ENCODE data around the gene ZCCHC7. TPM values are rescaled to one million over a fixed set of nuclear protein-coding genes. Genes with fewer than 3 reads are reported as not detected.

The ZCCHC7 gene
- total and polyA plus RNA-seq, 4 donors, result 3.3 to 9.7 (median 7.6) TPM

DNA sequence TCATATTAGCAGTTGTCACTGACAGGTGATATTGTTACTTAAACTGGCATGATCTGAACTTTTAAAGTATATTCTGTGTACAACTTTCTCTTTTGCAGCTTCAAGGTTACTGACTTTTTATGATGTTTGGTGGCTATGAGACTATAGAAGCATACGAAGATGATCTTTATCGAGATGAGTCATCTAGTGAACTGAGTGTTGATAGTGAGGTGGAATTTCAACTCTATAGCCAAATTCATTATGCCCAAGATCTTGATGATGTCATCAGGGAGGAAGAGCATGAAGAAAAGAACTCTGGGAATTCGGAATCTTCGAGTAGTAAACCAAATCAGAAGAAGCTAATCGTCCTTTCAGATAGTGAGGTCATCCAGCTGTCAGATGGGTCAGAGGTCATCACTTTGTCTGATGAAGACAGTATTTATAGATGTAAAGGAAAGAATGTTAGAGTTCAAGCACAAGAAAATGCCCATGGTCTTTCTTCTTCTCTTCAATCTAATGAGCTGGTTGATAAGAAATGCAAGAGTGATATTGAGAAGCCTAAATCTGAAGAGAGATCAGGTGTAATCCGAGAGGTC, 5.9 kb downstream of the ZCCHC7 start:
- WGBS, result 90% methylated on average over 6 of the region's 6 CpGs
- peaks cover 3 to 8% (median 5%) of the 10 kb centered on the region in 4 donors for H3K4me1 ChIP-seq (ENCODE audit: control insufficient read depth in 4 of 4, insufficient read depth in 4 of 4, low read length in 3 of 4)

DNA sequence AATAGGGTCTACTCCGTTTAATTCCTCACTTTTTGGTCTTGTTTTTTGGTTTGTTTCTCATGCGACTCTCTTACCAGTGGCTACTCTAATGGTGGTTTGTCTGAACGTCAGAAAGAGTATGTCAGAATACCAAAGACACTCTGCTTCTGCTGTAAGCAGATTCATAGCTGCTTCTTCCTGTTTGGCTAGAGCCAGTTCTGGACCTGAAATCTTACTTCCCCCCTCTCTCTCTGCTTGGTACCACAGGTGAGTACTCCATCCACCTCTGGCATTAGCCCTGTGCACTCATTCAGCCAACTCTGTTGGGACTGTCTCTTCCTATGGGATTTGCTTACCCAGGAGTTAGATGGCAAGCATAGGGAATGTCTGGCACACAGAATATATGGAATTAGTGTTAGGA, 6.6 kb downstream of the ZCCHC7 start:
- DNase-seq (ENCODE audit: low spot score), result no peak
- 96% methylated on average over 3 of the region's 3 CpGs for WGBS
- Histone ChIP-seq H3K4me3 (ENCODE audit: low read depth in 1 of 3, low read length in 3 of 3) (no peak overlapping the region), H3K9me3 (ENCODE audit: control insufficient read depth in 4 of 4, low read length in 3 of 4) (no peaks in the 10 kb centered on the region), H3K27ac (ENCODE audit: low read depth in 1 of 2, low read length in 2 of 2) (no peak overlapping the region), H3K4me1 (ENCODE audit: control insufficient read depth in 4 of 4, insufficient read depth in 4 of 4, low read length in 3 of 4) (peaks cover 0 to 2% (median 1%) of the 10 kb centered on the region in 4 donors), H3K27me3 (ENCODE audit: control insufficient read depth in 4 of 4, insufficient read depth in 4 of 4, low read length in 3 of 4) (no peaks in the 10 kb centered on the region), H3K36me3 (ENCODE audit: control insufficient read depth in 4 of 4, insufficient read depth in 3 of 4, low read depth in 1 of 4, low read length in 3 of 4) (peaks cover 0 to 19% (median 8%) of the 10 kb centered on the region in 4 donors), H3K9ac (ENCODE audit: low read depth in 1 of 2, low read length in 2 of 2) (no peak overlapping the region)
- TF ChIP-seq, protein P1, sequence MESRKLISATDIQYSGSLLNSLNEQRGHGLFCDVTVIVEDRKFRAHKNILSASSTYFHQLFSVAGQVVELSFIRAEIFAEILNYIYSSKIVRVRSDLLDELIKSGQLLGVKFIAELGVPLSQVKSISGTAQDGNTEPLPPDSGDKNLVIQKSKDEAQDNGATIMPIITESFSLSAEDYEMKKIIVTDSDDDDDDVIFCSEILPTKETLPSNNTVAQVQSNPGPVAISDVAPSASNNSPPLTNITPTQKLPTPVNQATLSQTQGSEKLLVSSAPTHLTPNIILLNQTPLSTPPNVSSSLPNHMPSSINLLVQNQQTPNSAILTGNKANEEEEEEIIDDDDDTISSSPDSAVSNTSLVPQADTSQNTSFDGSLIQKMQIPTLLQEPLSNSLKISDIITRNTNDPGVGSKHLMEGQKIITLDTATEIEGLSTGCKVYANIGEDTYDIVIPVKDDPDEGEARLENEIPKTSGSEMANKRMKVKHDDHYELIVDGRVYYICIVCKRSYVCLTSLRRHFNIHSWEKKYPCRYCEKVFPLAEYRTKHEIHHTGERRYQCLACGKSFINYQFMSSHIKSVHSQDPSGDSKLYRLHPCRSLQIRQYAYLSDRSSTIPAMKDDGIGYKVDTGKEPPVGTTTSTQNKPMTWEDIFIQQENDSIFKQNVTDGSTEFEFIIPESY (IDR thresholded peaks at IDR 0.05), result no peak
- TF ChIP-seq EGR1 (IDR thresholded peaks at IDR 0.05; ENCODE audit: low read depth in 2 of 2) (no peak), FOXA1 (IDR thresholded peaks at IDR 0.05) (no peak), NR2F2 (IDR thresholded peaks at IDR 0.05) (no peak), TAF1 (conservative IDR thresholded peaks at IDR 0.05) (no peak), YY1 (IDR thresholded peaks at IDR 0.05) (no peak), HNF4G (IDR thresholded peaks at IDR 0.05) (no peak)
- TF ChIP-seq, protein P2, sequence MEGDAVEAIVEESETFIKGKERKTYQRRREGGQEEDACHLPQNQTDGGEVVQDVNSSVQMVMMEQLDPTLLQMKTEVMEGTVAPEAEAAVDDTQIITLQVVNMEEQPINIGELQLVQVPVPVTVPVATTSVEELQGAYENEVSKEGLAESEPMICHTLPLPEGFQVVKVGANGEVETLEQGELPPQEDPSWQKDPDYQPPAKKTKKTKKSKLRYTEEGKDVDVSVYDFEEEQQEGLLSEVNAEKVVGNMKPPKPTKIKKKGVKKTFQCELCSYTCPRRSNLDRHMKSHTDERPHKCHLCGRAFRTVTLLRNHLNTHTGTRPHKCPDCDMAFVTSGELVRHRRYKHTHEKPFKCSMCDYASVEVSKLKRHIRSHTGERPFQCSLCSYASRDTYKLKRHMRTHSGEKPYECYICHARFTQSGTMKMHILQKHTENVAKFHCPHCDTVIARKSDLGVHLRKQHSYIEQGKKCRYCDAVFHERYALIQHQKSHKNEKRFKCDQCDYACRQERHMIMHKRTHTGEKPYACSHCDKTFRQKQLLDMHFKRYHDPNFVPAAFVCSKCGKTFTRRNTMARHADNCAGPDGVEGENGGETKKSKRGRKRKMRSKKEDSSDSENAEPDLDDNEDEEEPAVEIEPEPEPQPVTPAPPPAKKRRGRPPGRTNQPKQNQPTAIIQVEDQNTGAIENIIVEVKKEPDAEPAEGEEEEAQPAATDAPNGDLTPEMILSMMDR (IDR thresholded peaks at IDR 0.05; ENCODE audit: low read depth, low read length, missing input control), result no peak
- TF ChIP-seq, protein P3, sequence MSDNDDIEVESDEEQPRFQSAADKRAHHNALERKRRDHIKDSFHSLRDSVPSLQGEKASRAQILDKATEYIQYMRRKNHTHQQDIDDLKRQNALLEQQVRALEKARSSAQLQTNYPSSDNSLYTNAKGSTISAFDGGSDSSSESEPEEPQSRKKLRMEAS (IDR thresholded peaks at IDR 0.05), result no peak

More for the DNA sequence above, 5.9 kb downstream of the ZCCHC7 start:
- Histone ChIP-seq H3K9me3 (ENCODE audit: control insufficient read depth in 4 of 4, low read length in 3 of 4) (no peaks in the 10 kb centered on the region), H3K9ac (ENCODE audit: low read depth in 1 of 2, low read length in 2 of 2) (no peak overlapping the region), H3K27me3 (ENCODE audit: control insufficient read depth in 4 of 4, insufficient read depth in 4 of 4, low read length in 3 of 4) (no peaks in the 10 kb centered on the region), H3K4me3 (ENCODE audit: low read depth in 1 of 3, low read length in 3 of 3) (no peak overlapping the region), H3K36me3 (ENCODE audit: control insufficient read depth in 4 of 4, insufficient read depth in 3 of 4, low read depth in 1 of 4, low read length in 3 of 4) (peaks cover 0 to 19% (median 7%) of the 10 kb centered on the region in 4 donors), H3K27ac (ENCODE audit: low read depth in 1 of 2, low read length in 2 of 2) (no peak overlapping the region)
- no peak for DNase-seq (ENCODE audit: low spot score)
- TF ChIP-seq RAD21 (IDR thresholded peaks at IDR 0.05) (no peak), TAF1 (conservative IDR thresholded peaks at IDR 0.05) (no peak), SP1 (IDR thresholded peaks at IDR 0.05) (no peak), NR2F2 (IDR thresholded peaks at IDR 0.05) (no peak), JUND (IDR thresholded peaks at IDR 0.05) (no peak), YY1 (IDR thresholded peaks at IDR 0.05) (no peak), RXRA (IDR thresholded peaks at IDR 0.05) (no peak), FOXA2 (IDR thresholded peaks at IDR 0.05) (no peak), GABPA (IDR thresholded peaks at IDR 0.05 in 1 of 2, conservative IDR thresholded peaks at IDR 0.05 in 1 of 2) (no peak), EGR1 (IDR thresholded peaks at IDR 0.05; ENCODE audit: low read depth in 2 of 2) (no peak), HNF4A (conservative IDR thresholded peaks at IDR 0.05) (no peak), FOXA1 (IDR thresholded peaks at IDR 0.05) (no peak)
- TF ChIP-seq, protein P4, sequence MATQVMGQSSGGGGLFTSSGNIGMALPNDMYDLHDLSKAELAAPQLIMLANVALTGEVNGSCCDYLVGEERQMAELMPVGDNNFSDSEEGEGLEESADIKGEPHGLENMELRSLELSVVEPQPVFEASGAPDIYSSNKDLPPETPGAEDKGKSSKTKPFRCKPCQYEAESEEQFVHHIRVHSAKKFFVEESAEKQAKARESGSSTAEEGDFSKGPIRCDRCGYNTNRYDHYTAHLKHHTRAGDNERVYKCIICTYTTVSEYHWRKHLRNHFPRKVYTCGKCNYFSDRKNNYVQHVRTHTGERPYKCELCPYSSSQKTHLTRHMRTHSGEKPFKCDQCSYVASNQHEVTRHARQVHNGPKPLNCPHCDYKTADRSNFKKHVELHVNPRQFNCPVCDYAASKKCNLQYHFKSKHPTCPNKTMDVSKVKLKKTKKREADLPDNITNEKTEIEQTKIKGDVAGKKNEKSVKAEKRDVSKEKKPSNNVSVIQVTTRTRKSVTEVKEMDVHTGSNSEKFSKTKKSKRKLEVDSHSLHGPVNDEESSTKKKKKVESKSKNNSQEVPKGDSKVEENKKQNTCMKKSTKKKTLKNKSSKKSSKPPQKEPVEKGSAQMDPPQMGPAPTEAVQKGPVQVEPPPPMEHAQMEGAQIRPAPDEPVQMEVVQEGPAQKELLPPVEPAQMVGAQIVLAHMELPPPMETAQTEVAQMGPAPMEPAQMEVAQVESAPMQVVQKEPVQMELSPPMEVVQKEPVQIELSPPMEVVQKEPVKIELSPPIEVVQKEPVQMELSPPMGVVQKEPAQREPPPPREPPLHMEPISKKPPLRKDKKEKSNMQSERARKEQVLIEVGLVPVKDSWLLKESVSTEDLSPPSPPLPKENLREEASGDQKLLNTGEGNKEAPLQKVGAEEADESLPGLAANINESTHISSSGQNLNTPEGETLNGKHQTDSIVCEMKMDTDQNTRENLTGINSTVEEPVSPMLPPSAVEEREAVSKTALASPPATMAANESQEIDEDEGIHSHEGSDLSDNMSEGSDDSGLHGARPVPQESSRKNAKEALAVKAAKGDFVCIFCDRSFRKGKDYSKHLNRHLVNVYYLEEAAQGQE (IDR thresholded peaks at IDR 0.05), result no peak
- TF ChIP-seq, protein P5, sequence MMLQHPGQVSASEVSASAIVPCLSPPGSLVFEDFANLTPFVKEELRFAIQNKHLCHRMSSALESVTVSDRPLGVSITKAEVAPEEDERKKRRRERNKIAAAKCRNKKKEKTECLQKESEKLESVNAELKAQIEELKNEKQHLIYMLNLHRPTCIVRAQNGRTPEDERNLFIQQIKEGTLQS (IDR thresholded peaks at IDR 0.05), result no peak
- TF ChIP-seq, protein P2 (IDR thresholded peaks at IDR 0.05; ENCODE audit: low read depth, low read length, missing input control), result no peak
- TF ChIP-seq, protein P1 (IDR thresholded peaks at IDR 0.05), result no peak
